GM18519 (cell line): Measurements from ENCODE around the gene RCSD1.
"Not testable (repeated sequence)": the region's sequence is repeated elsewhere in the genome, so short reads cannot be mapped to it uniquely, and the experiment has no call there.

Source experiments
- ATAC-seq: cut with Tn5 transposase; IDR thresholded peaks from one replicate; pipeline ENCODE4 v1.9.1; 2021; ENCODE audit warnings: mild to moderate bottlenecking, moderate library complexity; ENCODE audit not compliant: unreplicated experiment, low FRiP score

RCSD1 gene, protein sequence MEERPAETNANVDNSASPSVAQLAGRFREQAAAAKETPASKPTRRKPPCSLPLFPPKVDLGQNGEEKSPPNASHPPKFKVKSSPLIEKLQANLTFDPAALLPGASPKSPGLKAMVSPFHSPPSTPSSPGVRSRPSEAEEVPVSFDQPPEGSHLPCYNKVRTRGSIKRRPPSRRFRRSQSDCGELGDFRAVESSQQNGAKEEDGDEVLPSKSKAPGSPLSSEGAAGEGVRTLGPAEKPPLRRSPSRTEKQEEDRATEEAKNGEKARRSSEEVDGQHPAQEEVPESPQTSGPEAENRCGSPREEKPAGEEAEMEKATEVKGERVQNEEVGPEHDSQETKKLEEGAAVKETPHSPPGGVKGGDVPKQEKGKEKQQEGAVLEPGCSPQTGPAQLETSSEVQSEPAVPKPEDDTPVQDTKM

DNA sequence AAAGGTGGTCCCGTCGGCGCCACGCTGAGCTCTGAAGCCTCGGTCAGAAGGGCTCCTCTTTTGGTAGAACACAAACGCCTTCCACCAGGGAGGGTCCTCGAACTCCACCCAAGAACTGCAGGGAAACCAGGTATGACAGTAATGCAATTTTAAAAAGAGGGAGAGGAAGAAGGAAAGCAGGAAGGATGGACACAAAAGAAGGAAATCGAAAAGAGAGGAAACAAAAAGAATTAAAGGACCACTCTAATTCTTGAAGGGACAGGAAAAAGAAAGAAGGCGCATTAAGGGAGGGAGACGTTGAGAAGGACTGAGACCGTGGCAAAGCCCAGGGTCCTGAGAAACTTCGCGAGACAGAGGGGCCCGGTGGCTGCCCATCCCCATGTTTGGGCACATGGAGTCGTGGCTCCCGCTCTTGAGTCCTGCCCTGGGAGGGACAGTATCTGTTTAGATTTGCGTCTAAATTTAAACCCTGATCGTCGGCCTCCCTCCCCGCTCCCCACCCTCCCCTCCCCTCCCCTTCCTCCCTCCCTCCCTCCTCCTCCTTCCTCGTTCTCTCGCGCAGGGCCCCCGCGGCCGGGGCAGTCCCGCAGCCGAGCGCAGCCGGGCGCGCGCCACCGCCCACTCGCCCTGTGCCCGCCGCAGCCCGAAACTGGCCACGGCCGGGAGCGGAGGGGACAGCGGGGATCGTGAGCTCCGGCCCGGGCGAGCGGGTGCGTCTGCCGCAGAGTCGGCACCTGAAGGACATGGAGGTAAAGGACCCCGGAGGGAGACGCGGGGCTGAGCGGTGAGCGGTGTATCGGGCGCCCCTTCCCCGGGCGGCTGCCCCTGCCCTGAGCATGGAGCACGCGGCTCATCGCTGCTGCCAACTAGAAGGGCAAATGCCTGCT, at the start of gene RCSD1:
Gene RCSD1, plus strand, starts transcription at position 552 of the 887 bp plus-strand sequence. Its CDS starts 192 bp downstream, at position 744.
- ATAC-seq, result no peak

DNA sequence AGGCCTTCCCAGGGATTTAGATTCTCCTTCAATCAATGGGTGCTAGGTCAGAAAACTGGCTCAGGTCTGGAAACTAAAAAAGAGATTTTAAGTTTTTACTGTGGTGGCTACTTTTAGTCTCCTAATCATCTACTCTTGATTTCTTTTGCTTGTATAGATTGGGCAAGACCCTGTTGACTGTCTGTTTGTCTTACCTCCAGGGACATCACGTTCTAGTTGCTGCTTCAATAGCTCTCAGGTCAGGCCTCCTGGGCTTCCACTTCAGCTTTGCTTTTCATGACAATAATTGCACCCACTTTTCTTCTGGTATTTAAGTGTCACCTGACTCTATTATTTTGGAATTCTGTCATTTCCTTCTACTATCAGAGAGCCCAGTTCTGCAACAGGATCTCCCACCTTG, 48.0 kb upstream of the RCSD1 start:
- ATAC-seq, result no peak

GRCh38 chr1:167582722-167583121, 47.3 kb upstream of the RCSD1 start:
- no peak for ATAC-seq

GRCh38 chr1:167584581-167584980, 45.5 kb upstream of the RCSD1 start:
- no peak for ATAC-seq

GRCh38 chr1:167587342-167587741, 42.7 kb upstream of the RCSD1 start:
- no peak for ATAC-seq

GRCh38 chr1:167587872-167588271, 42.2 kb upstream of the RCSD1 start:
- no peak for ATAC-seq

DNA sequence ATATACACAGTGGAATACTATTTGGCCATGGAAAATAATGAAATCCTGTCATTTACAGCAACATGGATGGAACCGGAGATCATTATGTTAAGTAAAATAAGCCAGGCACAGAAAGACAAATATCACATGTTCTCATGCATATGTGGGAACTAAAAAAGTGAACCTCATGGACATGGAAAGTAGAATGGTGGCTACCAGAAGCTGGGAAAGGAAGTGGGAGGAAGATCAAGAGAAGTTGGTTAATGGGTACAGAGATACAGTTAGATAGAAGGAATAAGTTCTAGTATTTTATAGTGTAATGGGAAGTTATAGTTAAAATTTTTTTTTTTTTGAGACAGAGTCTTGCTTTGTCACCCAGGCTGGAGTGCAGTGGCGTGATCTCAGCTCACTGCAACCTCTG, 41.7 kb upstream of the RCSD1 start:
- no peak for ATAC-seq

DNA sequence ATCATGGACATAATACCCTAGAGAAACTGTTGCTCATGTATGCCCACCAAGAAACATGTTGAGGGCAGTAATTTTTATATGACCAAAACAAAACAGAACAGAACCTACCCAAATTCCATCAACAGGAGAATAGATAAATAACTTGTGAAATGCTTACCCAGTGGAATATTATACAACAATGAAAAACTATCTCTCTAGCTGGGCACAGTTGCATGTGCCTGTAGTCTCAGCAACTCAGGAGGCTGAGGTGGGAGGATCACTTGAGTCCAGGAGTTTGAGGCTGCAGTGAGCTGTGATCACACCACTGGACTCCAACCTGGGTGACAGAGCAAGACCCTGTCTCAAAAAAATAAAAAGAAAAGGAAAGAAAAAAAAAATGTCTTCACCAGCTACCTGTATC, 37.6 kb upstream of the RCSD1 start:
- ATAC-seq, result no peak

GRCh38 chr1:167593860-167594259, 36.2 kb upstream of the RCSD1 start:
- no peak for ATAC-seq

GRCh38 chr1:167594822-167595221, 35.2 kb upstream of the RCSD1 start:
- ATAC-seq, result no peak

GRCh38 chr1:167599957-167600581, 30.0 kb upstream of the RCSD1 start:
- no peak for ATAC-seq

DNA sequence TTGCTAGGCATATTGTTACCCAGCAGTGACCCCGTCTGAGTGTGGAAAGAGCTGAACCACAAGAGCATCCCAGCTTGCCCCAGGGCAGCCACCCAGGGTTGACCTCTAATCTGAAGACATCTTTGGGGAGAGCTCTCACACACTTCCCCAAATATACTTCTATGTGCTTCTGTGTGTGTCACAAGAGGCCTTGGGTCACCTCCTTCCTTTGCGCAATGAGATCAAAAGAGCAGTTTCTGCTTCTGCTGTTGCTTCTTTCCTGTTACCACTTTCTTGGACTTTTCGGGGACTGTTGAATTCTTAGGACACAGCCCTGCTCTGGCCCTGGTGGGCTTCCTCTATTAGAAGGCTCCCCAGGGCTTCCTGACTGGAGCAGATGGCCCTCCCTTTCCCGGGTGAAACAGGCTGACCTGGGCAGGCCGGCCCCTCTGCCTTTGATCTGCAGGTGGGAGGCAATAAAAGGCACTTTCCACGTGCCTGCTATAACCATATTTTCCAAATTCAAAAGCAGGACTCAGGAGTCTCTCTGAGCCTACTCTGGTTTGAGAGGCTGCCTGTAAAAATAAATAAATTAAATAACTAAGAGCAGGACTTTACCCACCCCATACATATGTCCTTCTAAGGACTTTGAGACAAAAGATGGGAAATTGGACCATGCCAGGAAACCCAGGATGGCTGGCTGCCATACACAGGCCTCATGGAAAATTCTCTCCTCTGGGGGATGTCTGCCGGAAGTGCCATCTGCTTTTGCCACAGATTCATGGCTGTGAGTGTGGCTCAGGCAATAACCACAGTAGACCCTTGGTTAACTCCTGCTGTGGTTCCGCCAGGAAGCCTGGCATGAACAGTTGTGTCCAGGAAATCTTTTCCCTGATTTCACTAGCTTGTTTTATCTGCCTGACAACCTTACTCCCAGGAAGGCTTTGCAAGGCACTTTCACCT, 28.3 kb upstream of the RCSD1 start:
- no peak for ATAC-seq

DNA sequence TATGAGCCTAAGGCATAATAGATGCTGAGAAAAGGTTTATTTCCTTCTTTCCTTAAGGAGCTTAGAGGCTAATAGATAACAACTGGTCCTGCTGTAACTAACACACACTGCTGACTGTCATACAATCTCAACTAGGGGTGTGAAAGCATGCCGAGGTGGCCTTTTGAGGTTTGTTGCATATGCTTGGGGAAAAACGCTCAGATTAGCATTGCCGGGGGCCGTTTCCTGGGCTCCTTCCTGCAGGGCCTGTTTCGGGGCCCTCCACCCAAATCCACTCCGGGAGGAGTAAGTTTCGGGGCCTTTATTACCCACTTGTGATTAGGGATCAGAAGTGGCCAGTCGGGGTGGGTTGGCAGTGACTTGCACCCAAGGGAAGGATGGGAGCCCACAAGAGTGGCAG, 27.2 kb upstream of the RCSD1 start:
- no peak for ATAC-seq

- ATAC-seq, result no peak
Measured at GRCh38 chr1:167605576-167605975, 24.5 kb upstream of the RCSD1 start.

DNA sequence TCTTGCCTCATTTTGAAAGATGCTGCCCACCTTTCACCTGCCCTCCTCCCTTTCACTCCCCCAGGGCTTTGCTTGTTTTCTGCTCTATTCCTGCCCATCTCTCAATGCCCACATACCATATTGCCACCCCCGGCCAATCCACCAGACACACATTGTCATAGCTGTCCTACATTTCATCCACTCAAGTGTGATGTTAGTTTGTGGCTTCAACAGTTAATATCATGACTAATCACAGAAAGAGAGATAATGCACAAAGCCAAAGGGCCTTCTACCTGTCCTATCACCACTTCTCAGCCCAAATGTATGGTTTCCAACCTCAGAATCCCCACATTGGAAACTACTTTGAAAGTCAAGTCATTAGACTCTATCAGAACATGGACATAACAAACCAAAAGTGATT, 18.0 kb upstream of the RCSD1 start:
- no peak for ATAC-seq

GRCh38 chr1:167612587-167613385, 17.2 kb upstream of the RCSD1 start:
- ATAC-seq, result no peak

- ATAC-seq, result not testable (repeated sequence)
Measured at GRCh38 chr1:167613984-167614383, 16.0 kb upstream of the RCSD1 start.

- no peak for ATAC-seq
Measured at GRCh38 chr1:167614851-167615250, 15.2 kb upstream of the RCSD1 start.

DNA sequence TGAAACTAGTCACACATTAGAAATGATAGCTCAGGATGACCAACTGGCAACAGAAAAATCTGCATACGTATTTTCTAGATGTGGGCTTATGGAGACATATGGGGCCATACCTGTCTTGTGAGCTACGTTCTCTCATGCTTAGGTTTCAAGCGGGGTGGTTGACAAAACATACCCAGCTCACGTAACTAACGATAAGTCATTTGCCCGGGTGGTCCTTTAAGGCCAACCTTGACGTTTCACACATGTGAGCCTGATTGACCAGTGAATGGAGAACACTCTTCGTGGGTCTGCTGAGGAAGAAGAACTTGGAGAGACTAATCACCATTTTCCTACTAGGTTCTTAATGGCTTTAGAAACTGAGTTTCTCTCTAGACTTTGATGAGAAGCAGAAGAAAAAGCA, 13.5 kb upstream of the RCSD1 start:
- no peak for ATAC-seq
